SU-DHL-6 (cell line): Measurements from ENCODE around the gene YIPF5.

ENCODE experiments used
- H2AFZ ChIP-seq: fragments of 200-600 bp; sonication (generic); 2 replicates; pipeline ENCODE4 v1.6.1; 2014; ENCODE audit warnings: low read depth, mild to moderate bottlenecking, moderate library complexity, mixed read lengths, antibody characterized with exemption, low read length; ENCODE audit not compliant: severe bottlenecking
- H3F3A ChIP-seq: fragments of 200-600 bp; shearing (Covaris generic); 2 replicates; pipeline ENCODE4 v1.6.0; 2016; ENCODE audit warnings: antibody characterized with exemption, mild to moderate bottlenecking; ENCODE audit not compliant: insufficient read depth
- H3K27ac ChIP-seq: fragments of 200-600 bp; sonication (generic); 2 replicates; pipeline ENCODE4 v1.5.1; 2016; ENCODE audit warnings: low read depth, mild to moderate bottlenecking, low read length, moderate library complexity, mixed read lengths
- H3K27me3 ChIP-seq: fragments of 200-600 bp; sonication (generic), shearing (Covaris generic); 2 replicates; pipeline ENCODE4 v1.6.0; 2014; ENCODE audit warnings: mild to moderate bottlenecking, low read length
- H3K36me3 ChIP-seq: fragments of 200-600 bp; sonication (generic); 2 replicates; pipeline ENCODE4 v1.6.1; 2014; ENCODE audit warnings: mild to moderate bottlenecking, low read length, mixed read lengths
- H3K4me2 ChIP-seq: fragments of 300-600, 200-600 bp; shearing (Covaris generic), sonication (generic); 2 replicates; pipeline ENCODE4 v1.6.0; 2014; ENCODE audit warnings: low read length, low read depth, mild to moderate bottlenecking; ENCODE audit not compliant: poor library complexity, severe bottlenecking
- H3K4me3 ChIP-seq: fragments of 200-600 bp; sonication (generic); 2 replicates; pipeline ENCODE4 v1.5.1; 2014; ENCODE audit warnings: antibody characterized with exemption, low read length, mild to moderate bottlenecking, mixed read lengths; ENCODE audit not compliant: insufficient read depth, poor library complexity, severe bottlenecking
- H3K79me2 ChIP-seq: fragments of 200-600 bp; sonication (generic); 2 replicates; pipeline ENCODE4 v1.6.1; 2014; ENCODE audit warnings: mild to moderate bottlenecking, low read length, moderate library complexity; ENCODE audit not compliant: insufficient read depth
- H3K9ac ChIP-seq: fragments of 200-600 bp; sonication (generic); 2 replicates; pipeline ENCODE4 v1.7.0; 2014; ENCODE audit warnings: mild to moderate bottlenecking, low read length
- H3K9me2 ChIP-seq: fragments of 200-600 bp; sonication (generic); replicated peaks from 2 replicates; pipeline ENCODE4 v1.6.1; 2014; ENCODE audit warnings: low read length; ENCODE audit not compliant: insufficient read depth
- H3K9me3 ChIP-seq: fragments of 200-600 bp; sonication (generic); 2 replicates; pipeline ENCODE4 v1.6.1; 2014; ENCODE audit warnings: low read length, mixed read lengths; ENCODE audit not compliant: insufficient read depth
- H4K20me1 ChIP-seq: fragments of 200-600 bp; sonication (generic); 2 replicates; pipeline ENCODE4 v1.6.1; 2014; ENCODE audit warnings: low read depth, mild to moderate bottlenecking, antibody characterized with exemption, low read length, moderate library complexity, mixed read lengths
- CTCF ChIP-seq: fragments of 200-600 bp; sonication (generic); IDR thresholded peaks from one replicate; pipeline ENCODE4 v1.5.1; 2017; ENCODE audit warnings: antibody characterized with exemption, mild to moderate bottlenecking, low read length, moderate library complexity; ENCODE audit not compliant: insufficient read depth, poor library complexity, severe bottlenecking
- EZH2phosphoT487 ChIP-seq: fragments of 200-600 bp; sonication (generic), shearing (Covaris generic); conservative IDR thresholded peaks from 2 replicates; pipeline ENCODE4 v1.6.1; 2018; ENCODE audit warnings: mild to moderate bottlenecking, antibody characterized with exemption, low read length, moderate library complexity, mixed read lengths

Gene YIPF5

GRCh38 chr5:144156767-144157171, 13.7 kb downstream of the YIPF5 start:
- no peak overlapping the region for H3K27ac ChIP-seq
- H3K9me3 ChIP-seq: no peaks in the 10 kb centered on the region
- no peaks in the 10 kb centered on the region for H3K9me2 ChIP-seq
- H3K4me3 ChIP-seq: no peak overlapping the region
- no peaks in the 10 kb centered on the region for H3K27me3 ChIP-seq
- no peak overlapping the region for H3K4me2 ChIP-seq
- H4K20me1 ChIP-seq: no peaks in the 10 kb centered on the region
- peaks cover 5% of the 10 kb centered on the region; the same call in 1 of the 2 replicates for H3F3A ChIP-seq
- H2AFZ ChIP-seq: no peak overlapping the region
- no peak for TF ChIP-seq CTCF
- no peak for TF ChIP-seq EZH2phosphoT487
- H3K36me3 ChIP-seq: peaks cover 17% of the 10 kb centered on the region
- no peak overlapping the region for H3K9ac ChIP-seq
- H3K79me2 ChIP-seq: no peaks in the 10 kb centered on the region

- no peak overlapping the region for H3K4me3 ChIP-seq
- no peak overlapping the region for H2AFZ ChIP-seq
- no peaks in the 10 kb centered on the region for H3K27me3 ChIP-seq
- no peak overlapping the region for H3K4me2 ChIP-seq
- H3F3A ChIP-seq: no peaks in the 10 kb centered on the region
- H3K9me3 ChIP-seq: no peaks in the 10 kb centered on the region
- H3K9ac ChIP-seq: no peak overlapping the region
- no peaks in the 10 kb centered on the region for H4K20me1 ChIP-seq
- TF ChIP-seq EZH2phosphoT487: no peak
- TF ChIP-seq CTCF: no peak
- no peaks in the 10 kb centered on the region for H3K9me2 ChIP-seq
- no peaks in the 10 kb centered on the region for H3K36me3 ChIP-seq
- no peaks in the 10 kb centered on the region for H3K79me2 ChIP-seq
- no peak overlapping the region for H3K27ac ChIP-seq
These were observed 19.4 kb downstream of the YIPF5 start for GRCh38 chr5:144151026-144151425.

DNA sequence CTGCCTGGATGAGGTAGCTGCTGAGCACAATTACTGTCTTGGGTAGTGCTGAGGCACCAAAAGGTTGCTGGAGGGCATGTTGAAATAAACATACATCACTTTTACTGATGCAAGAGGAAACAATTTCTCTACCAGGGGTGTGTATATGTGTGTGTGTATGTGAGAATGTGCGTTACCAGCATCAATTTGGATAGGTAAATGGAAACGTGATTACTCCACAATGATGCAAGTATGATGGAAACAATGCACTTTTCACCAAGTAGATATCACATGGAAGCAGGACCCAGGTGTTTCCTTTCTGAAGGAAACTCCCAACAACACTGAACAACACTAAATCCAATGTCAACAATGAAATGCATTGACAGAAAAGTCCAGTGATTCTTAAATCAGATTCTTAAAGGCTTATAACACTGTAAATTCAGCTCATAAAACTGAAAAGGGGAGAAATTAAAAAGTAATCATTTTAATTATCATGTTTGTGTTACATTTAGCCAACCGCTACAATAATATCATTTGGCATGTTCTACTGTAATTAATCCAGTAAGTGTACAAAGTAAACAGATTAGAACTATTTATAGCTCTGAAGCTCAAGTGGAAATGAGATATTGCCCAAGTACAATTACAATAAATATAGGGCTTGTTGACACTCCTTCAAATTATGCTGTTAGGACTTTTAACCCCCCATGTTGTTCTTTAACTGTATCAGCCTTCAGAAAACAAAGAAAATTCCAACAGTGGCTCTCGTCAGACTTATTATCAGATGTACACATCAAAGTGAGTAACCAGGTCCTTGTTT, 25.3 kb downstream of the YIPF5 start:
- Histone ChIP-seq H3K9ac (no peak overlapping the region), H3K9me3 (no peaks in the 10 kb centered on the region), H3K9me2 (no peaks in the 10 kb centered on the region), H3F3A (no peaks in the 10 kb centered on the region), H3K4me2 (no peak overlapping the region), H3K27me3 (no peaks in the 10 kb centered on the region), H3K4me3 (no peak overlapping the region), H3K27ac (no peak overlapping the region), H3K36me3 (no peaks in the 10 kb centered on the region), H3K79me2 (no peaks in the 10 kb centered on the region), H2AFZ (no peak overlapping the region), H4K20me1 (no peaks in the 10 kb centered on the region)
- TF ChIP-seq EZH2phosphoT487 (no peak), CTCF (no peak)
